ENCODE measurements around the gene CAST. TPM values are rescaled to one million over a fixed set of nuclear protein-coding genes. Genes with fewer than 3 reads are reported as not detected.

Gene CAST
- total RNA-seq, 2 experiments from 2014 or later = 124 to 131 TPM

DNA sequence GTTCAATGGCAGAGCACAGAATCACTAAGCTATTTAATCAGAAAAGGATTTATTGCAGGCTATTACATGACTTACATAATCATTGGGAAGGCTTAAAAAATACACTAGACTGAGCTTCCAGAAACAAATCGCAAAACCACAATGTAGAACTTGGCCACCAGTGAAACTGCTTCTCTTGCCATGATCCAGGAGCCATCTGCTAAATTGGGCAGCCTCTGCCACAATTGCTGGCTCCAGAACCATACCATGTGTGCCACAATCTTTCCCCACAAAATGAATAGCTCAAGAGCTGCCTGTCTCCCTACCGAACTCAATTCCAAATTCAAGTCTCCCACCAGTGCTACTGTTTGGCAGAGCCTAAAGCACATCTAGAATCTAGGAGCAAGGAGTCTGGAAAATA lies 155.3 kb downstream of the CAST start:
- no peak for ATAC-seq
- intact Hi-C loops (cut with micrococcal nuclease) = no loop called here
- H3K36me3 Mint-ChIP-seq (ENCODE audit: low read depth) = no peaks in the 10 kb centered on the region
- no peak for DNase-seq
- H3K9me3 Mint-ChIP-seq = no peaks in the 10 kb centered on the region
- H3K27ac Mint-ChIP-seq = peak overlapping the region; percentile 92
- ChIA-PET CTCF (interaction anchor here (0.8 to 5.8 kb wide), 3 partner anchors 52 to 344 kb away, joined by 3 to 27 read pairs (median 3); no protein-coding TSS in a partner anchor), POLR2A (interaction anchor here (0.6 to 5.9 kb wide), 3 partner anchors 10 to 148 kb away, joined by 3 to 45 read pairs (median 3); partner anchors contain the start of gene ERAP1)
- H3K4me1 Mint-ChIP-seq (ENCODE audit: low read depth) = peaks cover 77% of the 10 kb centered on the region
- TF ChIP-seq CTCF (IDR thresholded peaks at IDR 0.05) = no peak
- H3K27me3 Mint-ChIP-seq = no peaks in the 10 kb centered on the region
- peak overlapping the region; percentile 68 for H3K4me3 Mint-ChIP-seq

DNA sequence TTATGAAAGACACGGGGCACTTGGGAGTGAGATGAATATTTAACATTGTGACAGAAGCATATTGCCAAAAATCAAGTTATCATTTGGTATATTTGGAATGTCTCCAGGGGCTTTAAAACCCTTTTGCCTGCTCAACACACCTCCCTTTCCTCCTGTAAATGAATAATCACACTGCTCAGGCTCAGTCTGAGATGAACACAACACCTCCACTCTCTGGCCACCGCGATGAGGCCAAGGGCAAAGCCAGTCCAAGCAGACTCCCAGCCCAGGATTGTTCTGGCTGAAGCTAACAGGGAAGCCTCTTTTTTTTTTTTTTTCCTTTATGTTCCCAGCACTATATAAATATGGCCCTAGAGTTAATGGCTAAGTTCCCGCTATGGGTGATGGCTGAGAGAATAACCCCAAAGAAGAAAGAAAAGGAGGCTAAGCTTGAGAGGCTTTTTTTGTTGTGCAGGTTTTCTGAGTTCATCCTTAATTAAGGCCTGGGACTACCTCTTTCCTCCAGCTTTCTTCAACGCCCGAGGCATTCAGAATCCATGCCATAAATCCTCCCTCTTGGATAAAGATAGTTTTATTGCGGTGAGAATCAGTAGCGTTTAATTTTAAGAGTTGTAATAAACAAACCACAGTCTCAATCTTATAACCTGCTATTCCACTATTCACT lies 156.1 kb downstream of the CAST start:
- ChIA-PET CTCF (interaction anchor here (0.8 to 5.8 kb wide), 3 partner anchors 51 to 343 kb away, joined by 3 to 27 read pairs (median 3); no protein-coding TSS in a partner anchor), POLR2A (interaction anchor here (2.3 to 5.9 kb wide), 2 partner anchors 8 to 11 kb away, joined by 8 to 45 read pairs; partner anchors contain the start of gene ERAP1)
- Mint-ChIP-seq H3K36me3 (ENCODE audit: low read depth) (no peaks in the 10 kb centered on the region), H3K4me3 (no peak overlapping the region), H3K27ac (peak overlapping the region; percentile 25), H3K9me3 (no peaks in the 10 kb centered on the region), H3K27me3 (no peaks in the 10 kb centered on the region), H3K4me1 (ENCODE audit: low read depth) (peaks cover 77% of the 10 kb centered on the region)
- intact Hi-C loops (cut with micrococcal nuclease) = no loop called here
- ATAC-seq (no peak), DNase-seq (no peak)
- TF ChIP-seq CTCF (IDR thresholded peaks at IDR 0.05) = no peak

DNA sequence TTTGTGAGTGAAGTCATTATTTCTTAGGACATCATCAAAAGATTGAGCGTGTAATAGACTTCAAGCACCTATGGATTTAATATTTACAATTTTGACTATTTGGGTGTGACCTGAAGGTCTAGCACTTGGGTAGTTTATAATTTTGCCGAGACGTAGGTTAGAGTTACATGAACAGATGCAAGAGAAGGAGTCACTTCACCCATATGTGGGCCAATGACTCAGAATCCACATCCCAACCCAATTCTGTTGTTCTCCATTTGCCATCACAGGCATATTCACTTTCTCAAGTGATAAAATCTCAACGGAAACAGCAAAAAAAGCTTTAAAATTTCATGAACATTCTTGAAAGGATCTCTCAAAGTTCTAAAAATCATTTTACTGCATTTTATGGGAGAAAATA lies 157.6 kb downstream of the CAST start:
- ChIA-PET CTCF (interaction anchor here (0.8 to 5.8 kb wide), 4 partner anchors 9 to 49 kb away, joined by 3 to 27 read pairs (median 6); partner anchors contain the start of gene ERAP1), POLR2A (interaction anchor here (1.1 to 5.9 kb wide), 4 partner anchors 9 to 56 kb away, joined by 3 to 45 read pairs (median 6); partner anchors contain the start of genes ERAP1 and ERAP2)
- H3K4me3 Mint-ChIP-seq = no peak overlapping the region
- intact Hi-C loops (cut with micrococcal nuclease) = no loop called here
- TF ChIP-seq CTCF (IDR thresholded peaks at IDR 0.05) = no peak
- H3K4me1 Mint-ChIP-seq (ENCODE audit: low read depth) = peaks cover 80% of the 10 kb centered on the region
- H3K27ac Mint-ChIP-seq = no peak overlapping the region
- no peaks in the 10 kb centered on the region for H3K9me3 Mint-ChIP-seq
- H3K36me3 Mint-ChIP-seq (ENCODE audit: low read depth) = no peaks in the 10 kb centered on the region
- ATAC-seq (no peak), DNase-seq (no peak)
- H3K27me3 Mint-ChIP-seq = no peaks in the 10 kb centered on the region

DNA sequence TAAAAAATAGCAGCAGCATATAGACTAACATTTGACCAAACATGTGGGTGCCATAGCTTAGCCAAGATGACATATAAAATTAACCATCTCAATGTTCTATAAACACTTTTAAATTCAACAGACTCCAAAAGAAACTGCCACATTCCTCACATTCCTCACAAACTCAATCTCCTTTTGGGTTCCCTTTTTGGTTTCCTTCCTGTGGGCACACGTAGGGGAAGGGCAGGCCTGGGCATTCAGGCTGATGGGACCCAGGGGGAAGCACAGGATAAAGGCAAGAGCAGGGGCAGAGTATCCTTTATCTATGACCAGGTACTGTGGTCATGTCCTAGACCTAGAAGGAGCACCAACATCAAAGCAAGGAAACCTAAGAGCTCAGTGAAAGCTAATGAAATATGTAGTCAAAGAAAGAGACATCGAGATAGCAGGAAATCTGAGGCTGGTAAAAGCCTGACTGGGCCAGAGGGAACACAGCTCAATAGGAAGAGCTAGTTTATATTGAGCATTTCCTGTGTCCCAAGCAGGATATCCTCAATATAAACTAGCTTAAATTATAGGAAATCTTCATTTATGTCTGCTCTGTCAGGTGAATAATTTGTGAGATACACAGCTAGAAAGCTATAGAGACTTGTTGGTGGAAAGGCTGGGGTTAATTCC lies 159.2 kb downstream of the CAST start:
- no peak overlapping the region for H3K27ac Mint-ChIP-seq
- intact Hi-C loops (cut with micrococcal nuclease) = no loop called here
- H3K9me3 Mint-ChIP-seq = no peaks in the 10 kb centered on the region
- no peak for ATAC-seq
- H3K4me3 Mint-ChIP-seq = no peak overlapping the region
- ChIA-PET CTCF (interaction anchor here (0.6 to 5.8 kb wide), 6 partner anchors 10 to 340 kb away, joined by 3 to 27 read pairs (median 6); no protein-coding TSS in a partner anchor), POLR2A (interaction anchor here (1.3 to 5.9 kb wide), 3 partner anchors 13 to 17 kb away, joined by 3 to 45 read pairs (median 8); partner anchors contain the start of gene ERAP1)
- peaks cover 69% of the 10 kb centered on the region for H3K4me1 Mint-ChIP-seq (ENCODE audit: low read depth)
- DNase-seq = no peak
- no peak for TF ChIP-seq CTCF (IDR thresholded peaks at IDR 0.05)
- no peaks in the 10 kb centered on the region for H3K27me3 Mint-ChIP-seq
- no peaks in the 10 kb centered on the region for H3K36me3 Mint-ChIP-seq (ENCODE audit: low read depth)
